ENCODE results near the gene MSANTD7. TPM values are rescaled to one million over a fixed set of nuclear protein-coding genes. Genes with fewer than 3 reads are reported as not detected.

The MSANTD7 gene
- total RNA-seq, 1 donor from 2014 or later, result 24.7 TPM

- Mint-ChIP-seq H3K27me3 (ENCODE audit: low read depth) (no peaks in the 10 kb centered on the region), H3K4me1 (peaks cover 3% of the 10 kb centered on the region), H3K9me3 (no peaks in the 10 kb centered on the region), H3K27ac (ENCODE audit: unreplicated experiment) (no peak overlapping the region), H3K4me3 (no peak overlapping the region), H3K36me3 (ENCODE audit: low read depth) (no peaks in the 10 kb centered on the region)
- no peak for DNase-seq (ENCODE audit: low read depth, low spot score)
- TF ChIP-seq CTCF (conservative IDR thresholded peaks at IDR 0.05), result no peak
These were observed 17.9 kb upstream of the MSANTD7 start for GRCh38 chr10:14820010-14820774.

GRCh38 chr10:14820775-14821154 lies 17.3 kb upstream of the MSANTD7 start:
- Mint-ChIP-seq H3K9me3 (no peaks in the 10 kb centered on the region), H3K4me1 (peaks cover 3% of the 10 kb centered on the region), H3K27me3 (ENCODE audit: low read depth) (peaks cover 2% of the 10 kb centered on the region), H3K36me3 (ENCODE audit: low read depth) (no peaks in the 10 kb centered on the region), H3K27ac (ENCODE audit: unreplicated experiment) (no peak overlapping the region), H3K4me3 (no peak overlapping the region)
- no peak for DNase-seq (ENCODE audit: low read depth, low spot score)
- no peak for TF ChIP-seq CTCF (conservative IDR thresholded peaks at IDR 0.05)

- no peak for TF ChIP-seq CTCF (conservative IDR thresholded peaks at IDR 0.05)
- H3K27me3 Mint-ChIP-seq (ENCODE audit: low read depth), result peaks cover 8% of the 10 kb centered on the region
- H3K36me3 Mint-ChIP-seq (ENCODE audit: low read depth), result no peaks in the 10 kb centered on the region
- no peak overlapping the region for H3K27ac Mint-ChIP-seq (ENCODE audit: unreplicated experiment)
- H3K4me1 Mint-ChIP-seq, result peaks cover 3% of the 10 kb centered on the region
- H3K9me3 Mint-ChIP-seq, result no peaks in the 10 kb centered on the region
- no peak overlapping the region for H3K4me3 Mint-ChIP-seq
- DNase-seq (ENCODE audit: low read depth, low spot score), result no peak
These were observed 16.3 kb upstream of the MSANTD7 start for GRCh38 chr10:14821635-14822375.

- H3K27ac Mint-ChIP-seq (ENCODE audit: unreplicated experiment), result no peak overlapping the region
These were observed 15.0 kb upstream of the MSANTD7 start for GRCh38 chr10:14822879-14823755.

More at GRCh38 chr10:14822879-14823755, 15.0 kb upstream of the MSANTD7 start:
- H3K4me1 Mint-ChIP-seq, result peaks cover 3% of the 10 kb centered on the region
- no peak overlapping the region for H3K4me3 Mint-ChIP-seq
- peaks cover 8% of the 10 kb centered on the region for H3K27me3 Mint-ChIP-seq (ENCODE audit: low read depth)
- no peaks in the 10 kb centered on the region for H3K9me3 Mint-ChIP-seq
- peak; percentile 80 for TF ChIP-seq CTCF (conservative IDR thresholded peaks at IDR 0.05)
- no peak for DNase-seq (ENCODE audit: low read depth, low spot score)
- no peaks in the 10 kb centered on the region for H3K36me3 Mint-ChIP-seq (ENCODE audit: low read depth)

Data from neural crest cell (in vitro differentiated cells).